ENCODE data around the gene SLC22A16.

DNA sequence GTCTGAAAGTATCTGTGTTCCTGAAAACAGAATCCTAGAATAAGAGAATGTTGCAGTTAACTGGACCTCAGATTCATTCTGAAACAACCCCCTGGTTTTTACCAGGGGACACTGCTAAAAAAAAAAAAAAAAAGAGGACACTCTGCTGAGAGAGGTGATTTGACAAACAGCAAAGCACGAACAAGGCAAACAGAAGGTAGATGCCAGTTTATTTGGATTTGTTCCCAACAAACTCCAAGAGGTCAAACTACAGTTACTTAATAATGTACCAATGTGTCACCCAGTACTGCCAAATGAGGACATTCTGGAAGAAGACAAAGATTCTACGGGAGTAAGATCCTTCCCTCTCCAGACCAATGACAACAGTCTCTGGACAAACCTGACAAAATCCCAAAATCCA lies 40.6 kb upstream of the SLC22A16 start:
- TF ChIP-seq, protein P1, sequence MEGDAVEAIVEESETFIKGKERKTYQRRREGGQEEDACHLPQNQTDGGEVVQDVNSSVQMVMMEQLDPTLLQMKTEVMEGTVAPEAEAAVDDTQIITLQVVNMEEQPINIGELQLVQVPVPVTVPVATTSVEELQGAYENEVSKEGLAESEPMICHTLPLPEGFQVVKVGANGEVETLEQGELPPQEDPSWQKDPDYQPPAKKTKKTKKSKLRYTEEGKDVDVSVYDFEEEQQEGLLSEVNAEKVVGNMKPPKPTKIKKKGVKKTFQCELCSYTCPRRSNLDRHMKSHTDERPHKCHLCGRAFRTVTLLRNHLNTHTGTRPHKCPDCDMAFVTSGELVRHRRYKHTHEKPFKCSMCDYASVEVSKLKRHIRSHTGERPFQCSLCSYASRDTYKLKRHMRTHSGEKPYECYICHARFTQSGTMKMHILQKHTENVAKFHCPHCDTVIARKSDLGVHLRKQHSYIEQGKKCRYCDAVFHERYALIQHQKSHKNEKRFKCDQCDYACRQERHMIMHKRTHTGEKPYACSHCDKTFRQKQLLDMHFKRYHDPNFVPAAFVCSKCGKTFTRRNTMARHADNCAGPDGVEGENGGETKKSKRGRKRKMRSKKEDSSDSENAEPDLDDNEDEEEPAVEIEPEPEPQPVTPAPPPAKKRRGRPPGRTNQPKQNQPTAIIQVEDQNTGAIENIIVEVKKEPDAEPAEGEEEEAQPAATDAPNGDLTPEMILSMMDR (IDR thresholded peaks at IDR 0.05): no peak
- TF ChIP-seq POLR2A (IDR thresholded peaks at IDR 0.05) (no peak), EP300 (IDR thresholded peaks at IDR 0.05) (no peak)

All from tibial nerve (tissue), 4 donors.